Loucy (cell line): Measurements from ENCODE around the gene KHK.

Source experiments
- H2AFZ ChIP-seq: fragments of 200-600 bp; sonication (generic); 2 replicates; pipeline ENCODE4 v1.6.0; 2016; ENCODE audit warnings: antibody characterized with exemption, mild to moderate bottlenecking, low read length, moderate library complexity
- H3F3A ChIP-seq: fragments of 200-600 bp; 2 replicates; pipeline ENCODE4 v1.6.0; 2016; ENCODE audit warnings: antibody characterized with exemption, low read depth, mild to moderate bottlenecking
- H3K27me3 ChIP-seq: fragments of 200-600 bp; sonication (generic); 2 replicates; pipeline ENCODE4 v1.6.1; 2014; ENCODE audit warnings: low read length, mild to moderate bottlenecking; ENCODE audit not compliant: insufficient read depth, poor library complexity, severe bottlenecking
- H3K36me3 ChIP-seq: fragments of 200-600 bp; sonication (generic); 2 replicates; pipeline ENCODE4 v1.6.1; 2016; ENCODE audit warnings: low read length; ENCODE audit not compliant: insufficient read depth
- H3K4me1 ChIP-seq: fragments of 200-600 bp; sonication (generic); 2 replicates; pipeline ENCODE4 v1.5.1; 2014; ENCODE audit warnings: low read length, mild to moderate bottlenecking; ENCODE audit not compliant: insufficient read depth, poor library complexity, severe bottlenecking
- H3K4me2 ChIP-seq: fragments of 200-600 bp; sonication (generic); 2 replicates; pipeline ENCODE4 v1.6.0; 2014; ENCODE audit warnings: antibody characterized with exemption, low read length, low read depth, mild to moderate bottlenecking; ENCODE audit not compliant: poor library complexity, severe bottlenecking
- H3K4me3 ChIP-seq: fragments of 200-600 bp; sonication (generic); 2 replicates; pipeline ENCODE4 v1.5.1; 2014; ENCODE audit warnings: low read length, mild to moderate bottlenecking, mixed read lengths; ENCODE audit not compliant: poor library complexity, severe bottlenecking
- H3K79me2 ChIP-seq: fragments of 200-600 bp; sonication (generic); 2 replicates; pipeline ENCODE4 v1.6.1; 2014; ENCODE audit warnings: low read length; ENCODE audit not compliant: insufficient read depth
- H3K9ac ChIP-seq: fragments of 200-600 bp; sonication (generic); 2 replicates; pipeline ENCODE4 v1.6.0; 2014; ENCODE audit warnings: mild to moderate bottlenecking, low read depth, low read length, moderate library complexity; ENCODE audit not compliant: poor library complexity, severe bottlenecking
- H3K9me2 ChIP-seq: fragments of 200-600 bp; sonication (generic); replicated peaks from 2 replicates; pipeline ENCODE4 v1.6.1; 2016; ENCODE audit warnings: low read depth, low read length, mixed read lengths
- H3K9me3 ChIP-seq: fragments of 200-600 bp; sonication (generic); 2 replicates; pipeline ENCODE4 v1.6.1; 2014; ENCODE audit warnings: mild to moderate bottlenecking, antibody characterized with exemption, low read length, low read depth; ENCODE audit not compliant: insufficient read depth
- H4K20me1 ChIP-seq: fragments of 200-600 bp; sonication (generic); 2 replicates; pipeline ENCODE4 v1.6.0; 2014; ENCODE audit warnings: antibody characterized with exemption, low read length, mild to moderate bottlenecking; ENCODE audit not compliant: insufficient read depth, poor library complexity, severe bottlenecking
- EZH2phosphoT487 ChIP-seq: fragments of 200-600 bp; IDR thresholded peaks from 2 replicates; pipeline ENCODE4 v1.6.1; 2018; ENCODE audit warnings: antibody characterized with exemption, mild to moderate bottlenecking, moderate library complexity, borderline replicate concordance
- TF ChIP-seq, protein P1 (sequence below): fragments of 200-600 bp; sonication (generic); conservative IDR thresholded peaks from 2 replicates; pipeline ENCODE4 v1.5.1; 2014; ENCODE audit warnings: mild to moderate bottlenecking, antibody characterized with exemption, low read length

KHK gene

DNA sequence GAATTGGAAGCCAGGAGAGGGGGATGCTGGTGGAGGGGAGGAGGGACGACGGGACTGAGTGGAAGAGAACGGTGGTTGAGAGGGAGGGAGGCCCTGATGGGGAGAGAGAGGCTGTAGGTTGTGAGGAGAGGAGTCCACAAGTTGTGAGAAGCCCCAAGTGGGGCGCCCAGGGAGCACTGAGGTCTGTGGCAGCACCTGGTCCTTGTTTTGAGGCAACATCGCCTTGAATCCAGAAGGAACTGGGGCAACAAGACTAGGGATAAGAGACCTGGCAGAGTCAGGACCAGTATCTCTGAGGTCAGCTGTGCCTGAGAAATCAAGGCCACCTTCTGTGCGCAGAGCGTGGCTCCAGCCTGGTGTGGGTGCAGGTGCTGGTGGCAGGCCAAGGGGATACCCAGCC, 51.5 kb downstream of the KHK start:
- peaks cover 13% of the 10 kb centered on the region for H3K4me1 ChIP-seq
- H3K27me3 ChIP-seq: peaks cover 4% of the 10 kb centered on the region
- no peak overlapping the region for H2AFZ ChIP-seq
- no peaks in the 10 kb centered on the region for H3K9me3 ChIP-seq
- H3K4me2 ChIP-seq: no peak overlapping the region
- no peak for TF ChIP-seq EZH2phosphoT487
- TF ChIP-seq, protein P1, sequence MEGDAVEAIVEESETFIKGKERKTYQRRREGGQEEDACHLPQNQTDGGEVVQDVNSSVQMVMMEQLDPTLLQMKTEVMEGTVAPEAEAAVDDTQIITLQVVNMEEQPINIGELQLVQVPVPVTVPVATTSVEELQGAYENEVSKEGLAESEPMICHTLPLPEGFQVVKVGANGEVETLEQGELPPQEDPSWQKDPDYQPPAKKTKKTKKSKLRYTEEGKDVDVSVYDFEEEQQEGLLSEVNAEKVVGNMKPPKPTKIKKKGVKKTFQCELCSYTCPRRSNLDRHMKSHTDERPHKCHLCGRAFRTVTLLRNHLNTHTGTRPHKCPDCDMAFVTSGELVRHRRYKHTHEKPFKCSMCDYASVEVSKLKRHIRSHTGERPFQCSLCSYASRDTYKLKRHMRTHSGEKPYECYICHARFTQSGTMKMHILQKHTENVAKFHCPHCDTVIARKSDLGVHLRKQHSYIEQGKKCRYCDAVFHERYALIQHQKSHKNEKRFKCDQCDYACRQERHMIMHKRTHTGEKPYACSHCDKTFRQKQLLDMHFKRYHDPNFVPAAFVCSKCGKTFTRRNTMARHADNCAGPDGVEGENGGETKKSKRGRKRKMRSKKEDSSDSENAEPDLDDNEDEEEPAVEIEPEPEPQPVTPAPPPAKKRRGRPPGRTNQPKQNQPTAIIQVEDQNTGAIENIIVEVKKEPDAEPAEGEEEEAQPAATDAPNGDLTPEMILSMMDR: no peak
- H3K9ac ChIP-seq: no peak overlapping the region
- H3K36me3 ChIP-seq: no peaks in the 10 kb centered on the region
- H3K4me3 ChIP-seq: no peak overlapping the region
- H3F3A ChIP-seq: no peaks in the 10 kb centered on the region
- no peaks in the 10 kb centered on the region for H3K9me2 ChIP-seq
- peaks cover 5% of the 10 kb centered on the region for H4K20me1 ChIP-seq
- H3K79me2 ChIP-seq: peaks cover 13% of the 10 kb centered on the region

DNA sequence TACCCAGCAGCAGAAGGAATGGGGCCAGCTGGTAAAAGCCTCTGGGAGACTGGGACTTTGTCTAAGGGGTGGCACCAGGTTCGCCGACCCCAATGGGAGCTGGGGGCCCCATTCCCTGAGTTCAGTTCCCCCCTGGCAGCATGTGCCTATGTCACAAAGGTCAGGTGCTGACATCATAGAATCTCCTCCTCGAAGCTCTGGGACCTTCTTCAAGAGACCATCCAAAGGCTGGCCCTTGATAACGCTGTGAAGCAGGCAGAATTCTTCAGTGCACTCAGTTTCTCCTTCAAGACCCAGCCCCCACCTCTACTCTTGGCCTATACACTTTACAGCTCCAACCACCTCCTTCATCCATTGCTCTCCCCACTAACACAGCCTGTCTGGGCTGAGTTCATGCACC, 52.7 kb downstream of the KHK start, which contains the start of gene PRR30:
PRR30 (minus strand) TSS at position 101 of the 400 bp plus-strand sequence. CDS start 1,081 bp downstream, outside the sequence.
- no peak for TF ChIP-seq EZH2phosphoT487
- TF ChIP-seq, protein P1: no peak
- Histone ChIP-seq H3K79me2 (peaks cover under 1% of the 10 kb centered on the region), H4K20me1 (no peaks in the 10 kb centered on the region), H3K4me2 (no peak within 1 kb of the TSS), H3K4me3 (no peak within 1 kb of the TSS), H3K9me2 (no peaks in the 10 kb centered on the region), H2AFZ (no peak within 1 kb of the TSS), H3K9ac (no peak within 1 kb of the TSS), H3K36me3 (no peaks in the 10 kb centered on the region), H3K27me3 (peaks cover 4% of the 10 kb centered on the region), H3F3A (no peaks in the 10 kb centered on the region), H3K4me1 (peaks cover 5% of the 10 kb centered on the region), H3K9me3 (no peaks in the 10 kb centered on the region)

DNA sequence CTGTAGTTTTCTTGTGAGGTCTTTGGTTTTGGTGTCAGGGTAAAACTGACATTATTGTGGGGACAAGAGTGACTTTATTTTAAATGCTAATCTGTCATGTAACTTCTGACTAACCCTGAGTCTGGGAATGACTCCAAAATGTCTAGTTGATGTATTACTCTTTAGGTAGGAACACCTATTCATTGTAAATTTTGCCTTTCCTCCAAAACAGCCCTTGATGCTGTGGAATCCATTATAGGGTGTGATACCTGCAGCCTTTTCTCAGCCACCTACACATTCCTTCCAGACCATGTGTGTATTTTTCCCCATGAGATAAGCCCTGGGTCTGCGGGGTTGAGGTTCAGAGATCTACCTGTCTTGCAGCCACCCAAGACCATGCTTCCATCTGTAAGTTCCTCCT, 56.7 kb downstream of the KHK start:
- Histone ChIP-seq H3F3A (no peaks in the 10 kb centered on the region), H2AFZ (no peak overlapping the region), H3K4me2 (no peak overlapping the region), H3K9ac (no peak overlapping the region), H4K20me1 (no peaks in the 10 kb centered on the region), H3K4me1 (no peaks in the 10 kb centered on the region), H3K79me2 (no peaks in the 10 kb centered on the region), H3K27me3 (peaks cover 4% of the 10 kb centered on the region), H3K9me3 (no peaks in the 10 kb centered on the region), H3K4me3 (no peak overlapping the region), H3K36me3 (no peaks in the 10 kb centered on the region), H3K9me2 (no peaks in the 10 kb centered on the region)
- TF ChIP-seq EZH2phosphoT487: no peak
- TF ChIP-seq, protein P1: no peak
